Esophagus muscularis mucosa (tissue), 4 donors: ENCODE data around the gene TLE3. TPM values are rescaled to one million over a fixed set of nuclear protein-coding genes. Genes with fewer than 3 reads are reported as not detected.

Source experiments
- DNase-seq: peaks from one replicate; pipeline ENCODE4 v3.0.0-alpha.2; 2017; ENCODE audit errors: extremely low spot score
- H3K27ac ChIP-seq, 4 donors: fragments of 200-600 bp; sonication (generic); replicated peaks in 1 of 4; 1 replicate in 3 of 4; 2 replicates in 1 of 4; pipeline ENCODE4 v1.5.1; 2016 to 2019; ENCODE audit warnings: mild to moderate bottlenecking in 1 of 4
- H3K27me3 ChIP-seq, 4 donors: fragments of 200-600 bp; sonication (generic); one replicate each; pipeline versions ENCODE4 v1.5.1 to v1.6.0; 2016 to 2019
- H3K36me3 ChIP-seq, 4 donors: fragments of 200-600 bp; sonication (generic); one replicate each; pipeline ENCODE4 v1.5.1; 2016 to 2019
- H3K4me1 ChIP-seq, 4 donors: fragments of 200-600 bp; sonication (generic); one replicate each; pipeline ENCODE4 v1.5.1; 2016 to 2019
- H3K4me3 ChIP-seq, 4 donors: fragments of 200-600 bp; sonication (generic); 1 replicate in 2 of 4; 2 replicates in 2 of 4; pipeline ENCODE4 v1.5.1; 2016 to 2019; ENCODE audit warnings: mild to moderate bottlenecking in 4 of 4, moderate library complexity in 1 of 4
- H3K9me3 ChIP-seq, 4 donors: fragments of 200-600 bp; sonication (generic); 1 replicate in 3 of 4; 2 replicates in 1 of 4; pipeline ENCODE4 v1.5.1; 2016 to 2019
- EP300 ChIP-seq: sonication (generic); formaldehyde crosslinking; IDR thresholded peaks from one replicate; pipeline ENCODE4 v1.6.1; 2017; ENCODE audit warnings: antibody characterized with exemption
- POLR2A ChIP-seq: fragments of 450-650 bp; IDR thresholded peaks from one replicate; pipeline ENCODE4 v1.6.1; 2017; ENCODE audit warnings: antibody characterized with exemption, moderate library complexity, mild to moderate bottlenecking, low read depth
- POLR2AphosphoS5 ChIP-seq, 2 donors: sonication (generic); formaldehyde crosslinking; IDR thresholded peaks; one replicate each; pipeline ENCODE4 v1.6.1; 2017; ENCODE audit warnings: antibody characterized with exemption in 2 of 2
- WGBS: methylation state at CpG from one replicate; pipeline ENCODE4 v1.1.5; 2018; 5-methylcytosine and 5-hydroxymethylcytosine counted together
- intact Hi-C: fragments of 100-400 bp; cut with DNase I; formaldehyde crosslinking; loops from one replicate; pipeline ENCODE4 v1.15.1; 2023
- total RNA-seq, 4 donors: library from RNA; depleted of rRNA; stranded (reverse); fragments of >200 nt; gene quantifications; one replicate each; pipeline versions ENCODE4 v1.1.0 to v1.2.1, GENCODE V29; 2016
- TF ChIP-seq, protein P1 (sequence below), 3 experiments: fragments of 200-600 bp in 2 of 3; fragments of 450-650 bp in 1 of 3; sonication (generic) in 2 of 3; IDR thresholded peaks; one replicate each; pipeline ENCODE4 v1.5.1; 2017 to 2019; ENCODE audit warnings: antibody characterized with exemption in 3 of 3, mild to moderate bottlenecking in 2 of 3, moderate library complexity in 1 of 3

Gene TLE3
- total RNA-seq, 4 donors from 2014 or later: 35.7 to 81.3 (median 59.2) TPM

DNA sequence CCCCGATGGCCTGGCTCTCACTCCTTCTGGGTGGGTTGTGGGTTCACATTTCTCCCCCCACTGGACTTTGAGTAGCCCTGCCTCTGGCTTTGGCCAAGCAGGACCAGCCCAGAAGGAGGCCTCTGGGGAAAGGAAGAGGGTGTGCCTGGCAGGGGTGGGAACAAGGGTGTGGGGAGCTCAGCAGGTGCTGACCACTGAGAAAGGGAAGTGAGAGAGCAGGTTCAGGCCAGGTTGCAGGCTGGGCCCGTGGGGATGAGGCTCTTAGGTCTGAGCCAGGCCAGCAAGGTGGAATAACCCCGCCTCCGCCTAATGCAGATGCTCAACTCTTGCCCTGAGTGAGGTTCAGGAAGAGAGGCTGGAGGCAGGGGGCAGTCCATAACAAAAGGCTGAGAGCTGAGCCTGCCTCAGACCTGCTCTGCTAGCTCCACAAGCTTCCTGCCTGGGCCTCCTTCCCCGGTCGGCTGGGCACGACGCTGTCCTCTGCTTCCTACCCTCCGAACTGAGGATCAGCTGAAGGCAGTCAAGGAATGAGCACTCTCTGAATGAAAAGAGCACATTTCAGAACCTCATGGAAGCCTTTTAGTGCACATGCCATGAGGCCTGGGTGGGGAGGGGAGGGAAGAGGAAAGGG lies 82.7 kb downstream of the TLE3 start:
- Histone ChIP-seq H3K27ac (no peak overlapping the region), H3K27me3 (peaks cover 0 to under 1% (median 0%) of the 10 kb centered on the region in 4 donors), H3K4me3 (no peak overlapping the region), H3K4me1 (no peaks in the 10 kb centered on the region), H3K36me3 (no peaks in the 10 kb centered on the region), H3K9me3 (peaks cover 0 to 5% (median 0%) of the 10 kb centered on the region in 4 donors)
- 73% methylated on average over 9 of the region's 9 CpGs for WGBS
- intact Hi-C loops: no loop called here
- DNase-seq: no peak
- TF ChIP-seq, protein P1, sequence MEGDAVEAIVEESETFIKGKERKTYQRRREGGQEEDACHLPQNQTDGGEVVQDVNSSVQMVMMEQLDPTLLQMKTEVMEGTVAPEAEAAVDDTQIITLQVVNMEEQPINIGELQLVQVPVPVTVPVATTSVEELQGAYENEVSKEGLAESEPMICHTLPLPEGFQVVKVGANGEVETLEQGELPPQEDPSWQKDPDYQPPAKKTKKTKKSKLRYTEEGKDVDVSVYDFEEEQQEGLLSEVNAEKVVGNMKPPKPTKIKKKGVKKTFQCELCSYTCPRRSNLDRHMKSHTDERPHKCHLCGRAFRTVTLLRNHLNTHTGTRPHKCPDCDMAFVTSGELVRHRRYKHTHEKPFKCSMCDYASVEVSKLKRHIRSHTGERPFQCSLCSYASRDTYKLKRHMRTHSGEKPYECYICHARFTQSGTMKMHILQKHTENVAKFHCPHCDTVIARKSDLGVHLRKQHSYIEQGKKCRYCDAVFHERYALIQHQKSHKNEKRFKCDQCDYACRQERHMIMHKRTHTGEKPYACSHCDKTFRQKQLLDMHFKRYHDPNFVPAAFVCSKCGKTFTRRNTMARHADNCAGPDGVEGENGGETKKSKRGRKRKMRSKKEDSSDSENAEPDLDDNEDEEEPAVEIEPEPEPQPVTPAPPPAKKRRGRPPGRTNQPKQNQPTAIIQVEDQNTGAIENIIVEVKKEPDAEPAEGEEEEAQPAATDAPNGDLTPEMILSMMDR (IDR thresholded peaks at IDR 0.05): no peak

DNA sequence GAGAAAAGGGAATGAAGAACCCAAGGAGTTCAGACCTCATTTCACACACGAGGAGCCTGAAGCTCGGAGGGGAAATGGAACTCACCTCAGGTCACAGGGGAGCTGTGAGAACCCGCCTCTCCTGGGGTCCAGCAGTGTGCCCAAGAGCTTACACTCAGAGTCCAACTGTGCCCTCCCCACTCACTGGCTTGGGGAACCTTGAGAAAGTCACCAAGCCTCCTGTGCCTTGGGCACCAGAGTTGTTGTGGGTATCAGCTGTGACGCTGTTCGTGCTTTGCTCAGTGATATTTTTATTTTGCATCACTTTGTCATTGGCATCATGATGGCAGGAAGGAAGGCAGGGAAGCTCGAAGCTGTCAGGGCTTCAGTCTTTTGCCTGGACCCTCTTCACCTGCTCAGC lies 83.4 kb downstream of the TLE3 start:
- H3K4me3 ChIP-seq: no peak overlapping the region
- DNase-seq: no peak
- peaks cover 0 to 6% (median 0%) of the 10 kb centered on the region in 4 donors for H3K27me3 ChIP-seq
- 73% methylated on average over 4 of the region's 6 CpGs for WGBS
- intact Hi-C loops: no loop called here
- peaks cover 0 to 5% (median 0%) of the 10 kb centered on the region in 4 donors for H3K9me3 ChIP-seq
- no peak overlapping the region for H3K27ac ChIP-seq
- no peaks in the 10 kb centered on the region for H3K4me1 ChIP-seq
- no peaks in the 10 kb centered on the region for H3K36me3 ChIP-seq
- TF ChIP-seq, protein P1 (IDR thresholded peaks at IDR 0.05): no peak
- TF ChIP-seq POLR2A: no peak
- TF ChIP-seq POLR2AphosphoS5 (IDR thresholded peaks at IDR 0.05): no peak
- no peak for TF ChIP-seq EP300

DNA sequence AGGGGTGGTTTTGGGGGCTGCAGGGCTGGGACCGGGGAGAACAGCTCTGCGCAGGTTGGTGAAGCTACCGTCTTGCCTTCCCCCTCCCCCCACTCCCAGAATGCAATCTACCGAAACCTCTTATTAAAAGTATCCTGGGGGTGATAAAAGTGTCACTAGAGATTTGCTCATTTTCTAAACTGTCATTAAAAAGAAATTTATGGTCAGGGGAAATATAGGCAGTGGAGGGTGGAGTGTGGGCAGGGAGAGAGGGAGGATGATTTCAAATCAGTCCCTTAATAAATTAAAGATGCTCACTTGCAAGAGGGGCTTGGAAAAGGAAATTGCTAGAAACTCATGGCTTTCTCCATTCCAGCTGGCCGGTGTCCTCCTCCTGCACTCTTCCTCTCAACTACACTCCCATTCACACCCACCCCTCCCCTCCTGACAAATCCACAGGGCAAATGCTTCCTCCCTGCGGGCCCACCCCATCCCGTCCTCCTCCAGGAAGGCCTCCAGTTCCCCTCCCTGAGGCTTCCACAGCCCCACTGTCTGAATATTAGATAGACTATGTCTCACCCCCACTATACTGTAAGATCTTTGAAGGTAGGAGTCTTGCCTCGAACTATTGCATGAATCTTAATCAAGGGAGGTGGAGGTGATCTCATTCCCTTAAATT lies 83.9 kb downstream of the TLE3 start:
- no peak for DNase-seq
- Histone ChIP-seq H3K4me3 (no peak overlapping the region), H3K4me1 (no peaks in the 10 kb centered on the region), H3K27me3 (peaks cover 0 to 6% (median 0%) of the 10 kb centered on the region in 4 donors), H3K9me3 (peaks cover 0 to 5% (median 0%) of the 10 kb centered on the region in 4 donors), H3K27ac (no peak overlapping the region), H3K36me3 (no peaks in the 10 kb centered on the region)
- intact Hi-C loops: no loop called here
- 87% methylated on average over 8 of the region's 8 CpGs for WGBS
- TF ChIP-seq, protein P1 (IDR thresholded peaks at IDR 0.05): no peak
- TF ChIP-seq EP300: no peak
- TF ChIP-seq POLR2A: no peak
- TF ChIP-seq POLR2AphosphoS5 (IDR thresholded peaks at IDR 0.05): no peak

DNA sequence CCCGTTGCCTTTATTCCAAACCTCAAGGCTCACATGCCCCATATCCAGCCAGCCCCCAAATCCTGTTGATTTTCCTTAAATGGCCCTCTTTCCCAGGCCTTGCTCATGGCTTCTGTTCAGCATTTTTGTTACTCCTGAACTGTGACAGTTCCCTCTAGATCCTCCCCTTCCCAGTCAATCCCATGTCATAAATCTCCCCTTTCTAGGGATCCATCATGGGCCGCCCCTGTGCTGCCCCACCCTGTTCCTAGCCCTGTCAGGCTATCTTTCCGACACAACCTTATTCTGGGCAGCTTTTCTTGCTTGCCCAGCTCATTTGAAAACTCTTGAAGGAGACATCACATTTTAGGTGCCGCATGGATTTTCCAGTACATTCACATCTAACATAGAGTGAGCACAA lies 84.8 kb downstream of the TLE3 start:
- no peaks in the 10 kb centered on the region for H3K4me1 ChIP-seq
- H3K36me3 ChIP-seq: no peaks in the 10 kb centered on the region
- no peak overlapping the region for H3K4me3 ChIP-seq
- DNase-seq: no peak
- H3K27ac ChIP-seq: no peak overlapping the region
- peaks cover 0 to 5% (median 0%) of the 10 kb centered on the region in 4 donors for H3K9me3 ChIP-seq
- no peak for TF ChIP-seq POLR2AphosphoS5 (IDR thresholded peaks at IDR 0.05)
- WGBS: 84% methylated on average over 4 of the region's 4 CpGs
- intact Hi-C loops: no loop called here
- H3K27me3 ChIP-seq: peaks cover 0 to 6% (median 0%) of the 10 kb centered on the region in 4 donors

DNA sequence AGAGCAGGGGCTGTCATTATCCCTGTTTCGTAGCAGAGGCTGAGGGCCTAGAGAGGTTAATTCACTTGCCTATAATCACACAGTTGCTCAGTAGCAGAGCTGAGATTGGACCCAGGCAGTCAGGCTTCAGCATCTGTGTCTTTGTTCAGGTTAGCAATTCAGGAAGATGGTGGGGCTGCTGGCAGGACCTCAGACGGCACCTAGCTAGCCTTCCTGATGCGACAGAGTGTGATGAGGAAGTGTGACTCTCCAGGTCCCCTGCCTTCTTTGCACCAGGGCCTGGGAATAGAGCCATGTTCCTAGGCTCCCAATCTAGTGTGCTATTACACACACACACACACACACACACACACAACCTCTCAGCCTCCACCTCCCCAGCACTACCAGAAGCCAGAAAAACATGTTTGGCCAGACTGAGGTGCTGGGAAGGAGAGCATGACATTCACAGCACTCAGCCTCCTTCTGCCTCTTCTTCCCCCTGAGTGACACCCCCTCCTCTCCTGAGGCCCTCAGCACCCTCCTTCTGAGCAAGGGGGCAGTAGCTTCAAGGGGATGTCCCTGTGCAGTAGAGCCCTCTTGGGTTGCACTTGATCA lies 88.9 kb downstream of the TLE3 start:
- Histone ChIP-seq H3K9me3 (no peaks in the 10 kb centered on the region), H3K27me3 (peaks cover 0 to 13% (median 0%) of the 10 kb centered on the region in 4 donors), H3K4me1 (no peaks in the 10 kb centered on the region), H3K27ac (no peak overlapping the region), H3K4me3 (no peak overlapping the region), H3K36me3 (no peaks in the 10 kb centered on the region)
- TF ChIP-seq EP300 (no peak), POLR2AphosphoS5 (IDR thresholded peaks at IDR 0.05) (no peak), POLR2A (no peak)
- TF ChIP-seq, protein P1 (IDR thresholded peaks at IDR 0.05): no peak
- intact Hi-C loops: no loop called here
- DNase-seq: no peak
- 100% methylated on average over 1 of the region's 3 CpGs for WGBS
